Neuronal stem cell (in vitro differentiated cells): ENCODE results near the gene ZNG1C.
"Not testable (repeated sequence)": the region's sequence is repeated elsewhere in the genome, so short reads cannot be mapped to it uniquely, and the experiment has no call there.

Source experiments
- DNase-seq: peaks from one replicate; pipeline ENCODE4 v3.0.0-alpha.2; 2013; ENCODE audit warnings: low spot score
- H2AFZ ChIP-seq: one replicate; pipeline ENCODE4 v1.6.1; 2013; ENCODE audit warnings: mild to moderate bottlenecking, low read length, inconsistent platforms
- H2AK5ac ChIP-seq: 2 replicates; pipeline ENCODE4 v1.6.1; 2013; ENCODE audit warnings: low read depth, mild to moderate bottlenecking, inconsistent platforms, low read length, moderate library complexity, mixed read lengths
- H2BK120ac ChIP-seq: 2 replicates; pipeline ENCODE4 v1.6.1; 2013; ENCODE audit warnings: low read depth, mild to moderate bottlenecking, inconsistent platforms, low read length, moderate library complexity, mixed read lengths
- H2BK12ac ChIP-seq: one replicate; pipeline ENCODE4 v1.6.1; 2013; ENCODE audit warnings: low read length, inconsistent platforms
- H2BK15ac ChIP-seq: 2 replicates; pipeline ENCODE4 v1.6.1; 2013; ENCODE audit warnings: mild to moderate bottlenecking, low read length, inconsistent platforms, mixed read lengths
- H2BK5ac ChIP-seq: one replicate; pipeline ENCODE4 v1.6.1; 2013; ENCODE audit warnings: inconsistent platforms, mild to moderate bottlenecking, low read length, moderate library complexity
- H3K14ac ChIP-seq: one replicate; pipeline ENCODE4 v1.6.1; 2013; ENCODE audit warnings: low read length, inconsistent platforms
- H3K18ac ChIP-seq: 2 replicates; pipeline ENCODE4 v1.6.1; 2013; ENCODE audit warnings: low read length, inconsistent platforms
- H3K23ac ChIP-seq: 2 replicates; pipeline ENCODE4 v1.6.1; 2013; ENCODE audit warnings: low read depth, mild to moderate bottlenecking, mixed read lengths, low read length, inconsistent platforms; ENCODE audit not compliant: poor library complexity
- H3K27ac ChIP-seq: replicated peaks from 3 replicates; pipeline ENCODE4 v1.5.1; 2013; ENCODE audit warnings: low read length, inconsistent platforms
- H3K27me3 ChIP-seq, 3 experiments: 2 replicates each; pipeline ENCODE4 v1.6.1; 2013; ENCODE audit warnings: low read length in 3 of 3, mild to moderate bottlenecking in 2 of 3, inconsistent platforms in 1 of 3, low read depth in 1 of 3, mixed read lengths in 1 of 3, moderate library complexity in 1 of 3; ENCODE audit not compliant: control insufficient read depth in 3 of 3, insufficient read depth in 3 of 3
- H3K36me3 ChIP-seq, 2 donors: replicated peaks in 1 of 2; 2 replicates each; pipeline ENCODE4 v1.6.1; 2013; ENCODE audit warnings: low read length in 2 of 2; ENCODE audit not compliant: control insufficient read depth in 2 of 2, insufficient read depth in 2 of 2
- H3K4ac ChIP-seq: 2 replicates; pipeline ENCODE4 v1.6.1; 2013; ENCODE audit warnings: inconsistent platforms, mild to moderate bottlenecking, low read length, moderate library complexity
- H3K4me1 ChIP-seq, 2 donors: 1 replicate in 1 of 2; 2 replicates in 1 of 2; pipeline ENCODE4 v1.6.1; 2013; ENCODE audit warnings: low read length in 2 of 2, low read depth in 1 of 2; ENCODE audit not compliant: control insufficient read depth in 2 of 2, insufficient read depth in 1 of 2
- H3K4me2 ChIP-seq: one replicate; pipeline ENCODE4 v1.6.1; 2013; ENCODE audit warnings: mild to moderate bottlenecking, low read length, inconsistent platforms; ENCODE audit not compliant: insufficient read depth, poor library complexity, severe bottlenecking
- H3K4me3 ChIP-seq, 2 donors: 2 replicates each; pipeline ENCODE4 v1.5.1; 2013; ENCODE audit warnings: low read length in 2 of 2, mild to moderate bottlenecking in 2 of 2, inconsistent platforms in 1 of 2, moderate library complexity in 1 of 2
- H3K79me1 ChIP-seq: one replicate; pipeline ENCODE4 v1.6.1; 2013; ENCODE audit warnings: low read depth, mild to moderate bottlenecking, inconsistent platforms, low read length, moderate library complexity
- H3K9ac ChIP-seq: one replicate; pipeline ENCODE4 v1.6.1; 2013; ENCODE audit warnings: mild to moderate bottlenecking, low read depth, low read length, inconsistent platforms; ENCODE audit not compliant: poor library complexity
- H3K9me3 ChIP-seq, 2 donors: replicated peaks in 1 of 2; 2 replicates each; pipeline versions ENCODE3 to v1.6.1; 2013; ENCODE audit warnings: low read length in 2 of 2, mild to moderate bottlenecking in 2 of 2, inconsistent platforms in 1 of 2, low read depth in 1 of 2, mixed read lengths in 1 of 2, moderate library complexity in 1 of 2; ENCODE audit not compliant: control insufficient read depth in 2 of 2, insufficient read depth in 1 of 2
- H4K8ac ChIP-seq: one replicate; pipeline ENCODE4 v1.6.1; 2013; ENCODE audit warnings: low read depth, mild to moderate bottlenecking, inconsistent platforms, low read length, moderate library complexity
- H4K91ac ChIP-seq: one replicate; pipeline ENCODE4 v1.6.1; 2013; ENCODE audit warnings: low read length, low read depth, mild to moderate bottlenecking, inconsistent platforms; ENCODE audit not compliant: poor library complexity
- WGBS, 2 donors: extraction: QIAGEN DNeasy Blood & Tissue Kit; methylation state at CpG; one replicate each; pipeline ENCODE4 v1.1.7; 2013; ENCODE audit warnings: missing lambda C conversion rate in 2 of 2, mixed read lengths in 1 of 2; ENCODE audit not compliant: insufficient read length in 2 of 2, insufficient replicate concordance in 1 of 2; ENCODE audit errors: extremely low coverage in 2 of 2; 5-methylcytosine and 5-hydroxymethylcytosine counted together

The ZNG1C gene

DNA sequence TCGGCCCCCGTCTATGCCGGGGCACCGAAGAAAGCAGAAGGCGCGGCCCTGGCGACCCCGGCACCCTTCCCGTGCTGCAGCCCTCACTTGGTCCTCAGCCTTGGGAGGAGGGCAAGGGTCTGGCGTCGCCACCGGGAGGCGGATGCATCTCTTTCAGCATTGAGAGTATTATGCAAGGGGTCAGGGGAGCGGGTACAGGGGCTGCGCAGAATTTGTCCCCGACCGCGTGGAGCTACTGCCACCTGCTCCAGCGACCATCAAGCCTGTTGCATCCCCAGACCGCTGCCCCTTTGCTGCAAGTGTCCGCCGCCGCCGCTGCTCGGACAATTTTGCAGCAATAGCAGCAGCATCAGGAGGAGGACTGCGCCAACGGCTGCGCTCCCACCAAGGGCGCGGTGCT, 62.0 kb downstream of the ZNG1C start:
- not testable (repeated sequence) for H2BK12ac ChIP-seq, H3K9me3 ChIP-seq, H3K27me3 ChIP-seq, H2BK120ac ChIP-seq, H3K4ac ChIP-seq, H3K27ac ChIP-seq, H3K9ac ChIP-seq, H2AK5ac ChIP-seq, H3K14ac ChIP-seq, H4K91ac ChIP-seq, H2BK15ac ChIP-seq, H3K23ac ChIP-seq, H3K4me3 ChIP-seq, H4K8ac ChIP-seq, H3K18ac ChIP-seq, DNase-seq, H2BK5ac ChIP-seq, H3K79me1 ChIP-seq, H3K4me1 ChIP-seq, H3K4me2 ChIP-seq, H2AFZ ChIP-seq, H3K36me3 ChIP-seq
- WGBS, 2 donors = no CpG with 5 or more reads among the region's 30 CpGs

DNA sequence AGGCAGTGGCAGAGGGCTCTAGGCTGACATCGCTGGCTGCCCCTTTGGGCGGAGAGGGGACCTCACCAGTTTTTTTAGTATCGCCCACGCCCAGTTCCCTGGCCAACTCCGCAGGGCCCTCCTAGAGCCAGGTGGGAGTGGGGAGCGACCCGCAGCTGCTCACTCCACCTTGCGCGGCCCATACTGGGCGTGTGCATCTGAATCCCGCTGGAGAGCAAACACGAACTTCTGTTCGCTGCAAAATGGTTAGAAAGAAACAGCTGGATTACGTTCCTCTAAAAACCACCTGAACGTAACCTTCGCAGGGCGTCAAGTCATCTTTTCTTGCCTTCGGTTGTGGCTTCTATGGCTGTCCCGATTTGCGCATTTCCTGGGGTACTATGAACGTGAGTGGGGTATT, 62.4 kb downstream of the ZNG1C start:
- H4K8ac ChIP-seq, H2AK5ac ChIP-seq: not testable (repeated sequence)

DNA sequence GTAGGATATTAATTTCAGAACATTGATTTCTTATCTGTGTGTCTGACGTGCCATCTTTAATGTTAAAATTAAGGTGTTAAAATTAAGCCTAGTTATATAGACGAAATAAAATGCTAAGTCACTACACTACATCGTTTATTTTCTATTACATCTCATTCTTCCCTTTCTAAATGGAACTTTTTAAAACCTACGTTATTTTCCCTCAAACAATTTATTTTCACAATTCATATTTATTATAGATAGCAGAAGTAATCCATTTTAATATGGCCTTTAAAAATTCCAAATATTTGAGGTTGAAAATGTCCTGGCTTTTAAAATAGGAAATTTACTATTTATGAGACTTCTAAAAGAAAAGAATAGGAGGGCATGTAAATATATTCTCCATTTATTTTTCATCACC, 63.0 kb downstream of the ZNG1C start:
- H3K79me1 ChIP-seq, H2BK15ac ChIP-seq, H3K4me1 ChIP-seq, H3K9me3 ChIP-seq, H4K91ac ChIP-seq, H4K8ac ChIP-seq, DNase-seq, H3K9ac ChIP-seq, H2AK5ac ChIP-seq, H3K4me3 ChIP-seq, H3K27ac ChIP-seq, H2BK5ac ChIP-seq, H2AFZ ChIP-seq, H3K27me3 ChIP-seq, H3K36me3 ChIP-seq, H2BK120ac ChIP-seq, H3K18ac ChIP-seq, H3K14ac ChIP-seq, H2BK12ac ChIP-seq, H3K23ac ChIP-seq, H3K4me2 ChIP-seq, H3K4ac ChIP-seq: not testable (repeated sequence)
- no CpG with 5 or more reads among the region's 4 CpGs for WGBS, 2 donors

More for the DNA sequence above, 62.4 kb downstream of the ZNG1C start:
- H2AFZ ChIP-seq, H4K91ac ChIP-seq, DNase-seq, H2BK120ac ChIP-seq, H3K4me2 ChIP-seq, H3K4ac ChIP-seq, H3K27me3 ChIP-seq, H3K4me1 ChIP-seq, H3K4me3 ChIP-seq, H2BK12ac ChIP-seq, H3K79me1 ChIP-seq, H3K9ac ChIP-seq, H3K18ac ChIP-seq, H3K9me3 ChIP-seq, H3K23ac ChIP-seq, H3K36me3 ChIP-seq, H3K14ac ChIP-seq, H2BK15ac ChIP-seq, H3K27ac ChIP-seq, H2BK5ac ChIP-seq: not testable (repeated sequence)
- no CpG with 5 or more reads among the region's 21 CpGs for WGBS, 2 donors

DNA sequence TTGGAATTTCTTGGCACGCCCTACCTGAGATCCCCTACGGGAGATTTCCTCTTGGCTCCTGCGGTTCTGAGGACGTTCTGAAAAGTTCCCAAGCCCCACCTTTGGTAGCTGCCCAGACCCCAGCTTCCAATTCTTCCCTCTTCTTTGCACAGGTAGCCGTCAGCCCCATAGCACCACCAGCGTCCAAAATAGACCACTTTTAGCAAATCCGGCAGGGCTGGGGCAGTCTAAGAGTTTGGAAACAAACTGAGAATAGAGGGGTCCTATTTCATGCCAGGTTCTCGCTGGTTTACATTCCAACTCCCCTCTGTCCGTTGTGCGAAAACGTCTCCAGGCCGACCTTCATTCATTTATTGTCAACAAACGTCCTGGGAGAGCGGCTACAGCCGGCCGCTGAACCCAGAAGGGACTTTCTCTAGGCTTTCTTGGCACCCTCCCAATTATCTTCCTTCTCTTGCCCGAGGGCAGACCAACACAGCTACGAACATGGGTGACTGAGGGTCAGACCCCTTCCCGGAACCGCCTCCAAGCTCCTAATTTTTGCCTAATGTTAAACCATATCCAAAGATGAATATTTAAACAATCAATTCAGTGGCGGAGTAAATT, 64.0 kb downstream of the ZNG1C start:
- H3K4ac ChIP-seq, H3K27me3 ChIP-seq, H3K18ac ChIP-seq, H3K4me2 ChIP-seq, H4K8ac ChIP-seq, H2BK12ac ChIP-seq, H3K4me1 ChIP-seq, H3K23ac ChIP-seq, H3K9me3 ChIP-seq, H2AK5ac ChIP-seq, DNase-seq, H3K27ac ChIP-seq, H2AFZ ChIP-seq, H2BK15ac ChIP-seq, H3K4me3 ChIP-seq, H3K36me3 ChIP-seq, H2BK5ac ChIP-seq, H2BK120ac ChIP-seq, H3K14ac ChIP-seq, H3K9ac ChIP-seq, H4K91ac ChIP-seq, H3K79me1 ChIP-seq: not testable (repeated sequence)
- WGBS, 2 donors = no CpG with 5 or more reads among the region's 21 CpGs
